Measurements from ENCODE around the gene TOP3A.

TOP3A gene

DNA sequence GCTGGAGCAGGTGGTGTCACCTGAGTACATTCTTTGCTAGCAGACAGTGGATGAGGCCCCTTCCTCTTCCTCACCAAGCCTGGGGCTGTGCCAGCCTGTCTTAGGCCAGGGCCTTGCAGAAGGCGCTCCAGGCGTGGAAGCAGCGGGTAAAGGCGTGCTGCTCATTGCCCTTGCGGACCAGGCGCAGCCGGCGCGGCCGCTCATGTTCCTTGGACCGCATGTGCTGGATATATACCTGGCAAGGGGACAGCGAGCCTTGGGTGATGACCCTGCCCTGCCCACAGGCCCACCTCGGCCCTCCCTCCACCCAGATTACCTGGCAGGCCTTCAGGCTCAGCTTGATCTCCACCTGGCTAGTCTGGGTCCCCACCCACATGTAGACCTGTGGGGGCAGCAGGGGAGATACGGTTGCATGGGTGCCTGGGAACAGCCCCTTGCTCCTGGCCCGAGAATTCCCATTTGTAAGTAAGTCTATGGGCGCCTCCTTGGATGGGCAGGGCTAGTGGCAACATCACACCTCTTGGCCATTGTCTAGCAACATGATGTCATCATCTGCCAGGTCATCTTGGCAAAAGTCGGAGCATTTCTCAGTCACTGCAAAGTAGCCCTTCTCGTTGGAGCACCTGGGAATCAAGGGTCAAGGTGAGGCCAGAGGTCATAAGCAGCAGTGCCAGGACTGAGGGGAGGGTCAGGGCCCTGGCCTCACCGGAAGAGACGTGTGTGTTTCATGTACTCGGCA is 69.6 kb downstream of the TOP3A start:
- H3K4me1 ChIP-seq (ENCODE audit: insufficient read depth, low read length, severe bottlenecking): no peaks in the 10 kb centered on the region
- no peaks in the 10 kb centered on the region for H3K9me2 ChIP-seq (ENCODE audit: low read depth, low read length)
- H3K36me3 ChIP-seq (ENCODE audit: insufficient read depth, low read length): peaks cover 42% of the 10 kb centered on the region
- H3K27ac ChIP-seq (ENCODE audit: low read depth, low read length, poor library complexity, severe bottlenecking): no peak overlapping the region
- H3K9me3 ChIP-seq (ENCODE audit: low read length): no peaks in the 10 kb centered on the region
- no peaks in the 10 kb centered on the region for H3K27me3 ChIP-seq (ENCODE audit: insufficient read depth, low read length)
- TF ChIP-seq CTCF (IDR thresholded peaks at IDR 0.05; ENCODE audit: low read length) (no peak), EZH2 (IDR thresholded peaks at IDR 0.05; ENCODE audit: borderline replicate concordance, low read length) (no peak)
- no peak overlapping the region for H3K9ac ChIP-seq (ENCODE audit: low read length)
- H3F3A ChIP-seq (ENCODE audit: insufficient read depth, low read length): no peaks in the 10 kb centered on the region
- H2AFZ ChIP-seq (ENCODE audit: low read length): no peak overlapping the region
- H4K20me1 ChIP-seq (ENCODE audit: insufficient read depth, low read length): no peaks in the 10 kb centered on the region
- no peak overlapping the region for H3K4me2 ChIP-seq (ENCODE audit: low read length)
- no peaks in the 10 kb centered on the region for H3K79me2 ChIP-seq (ENCODE audit: insufficient read depth, low read length)
- H3K4me3 ChIP-seq (ENCODE audit: low read depth, low read length, poor library complexity, severe bottlenecking): no peak overlapping the region

- no peaks in the 10 kb centered on the region for H3K27me3 ChIP-seq (ENCODE audit: insufficient read depth, low read length)
- H4K20me1 ChIP-seq (ENCODE audit: insufficient read depth, low read length): no peaks in the 10 kb centered on the region
- no peak overlapping the region for H3K27ac ChIP-seq (ENCODE audit: low read depth, low read length, poor library complexity, severe bottlenecking)
- no peak overlapping the region for H2AFZ ChIP-seq (ENCODE audit: low read length)
- H3K79me2 ChIP-seq (ENCODE audit: insufficient read depth, low read length): no peaks in the 10 kb centered on the region
- H3K9me3 ChIP-seq (ENCODE audit: low read length): no peaks in the 10 kb centered on the region
- no peaks in the 10 kb centered on the region for H3K4me1 ChIP-seq (ENCODE audit: insufficient read depth, low read length, severe bottlenecking)
- TF ChIP-seq CTCF (IDR thresholded peaks at IDR 0.05; ENCODE audit: low read length): no peak
- no peaks in the 10 kb centered on the region for H3F3A ChIP-seq (ENCODE audit: insufficient read depth, low read length)
- H3K4me2 ChIP-seq (ENCODE audit: low read length): no peak overlapping the region
- H3K4me3 ChIP-seq (ENCODE audit: low read depth, low read length, poor library complexity, severe bottlenecking): no peak overlapping the region
- peaks cover 16% of the 10 kb centered on the region for H3K36me3 ChIP-seq (ENCODE audit: insufficient read depth, low read length)
- no peaks in the 10 kb centered on the region for H3K9me2 ChIP-seq (ENCODE audit: low read depth, low read length)
- no peak overlapping the region for H3K9ac ChIP-seq (ENCODE audit: low read length)
These were observed 73.4 kb downstream of the TOP3A start for GRCh38 chr17:18241229-18241871.

GRCh38 chr17:18240449-18240848 is 74.3 kb downstream of the TOP3A start:
- Histone ChIP-seq H3K9me2 (ENCODE audit: low read depth, low read length) (no peaks in the 10 kb centered on the region), H3K36me3 (ENCODE audit: insufficient read depth, low read length) (peaks cover 7% of the 10 kb centered on the region), H3F3A (ENCODE audit: insufficient read depth, low read length) (no peaks in the 10 kb centered on the region), H3K9ac (ENCODE audit: low read length) (no peak overlapping the region), H3K9me3 (ENCODE audit: low read length) (no peaks in the 10 kb centered on the region), H2AFZ (ENCODE audit: low read length) (no peak overlapping the region), H3K79me2 (ENCODE audit: insufficient read depth, low read length) (no peaks in the 10 kb centered on the region), H4K20me1 (ENCODE audit: insufficient read depth, low read length) (no peaks in the 10 kb centered on the region), H3K27ac (ENCODE audit: low read depth, low read length, poor library complexity, severe bottlenecking) (no peak overlapping the region), H3K4me1 (ENCODE audit: insufficient read depth, low read length, severe bottlenecking) (no peaks in the 10 kb centered on the region), H3K27me3 (ENCODE audit: insufficient read depth, low read length) (no peaks in the 10 kb centered on the region), H3K4me3 (ENCODE audit: low read depth, low read length, poor library complexity, severe bottlenecking) (no peak overlapping the region), H3K4me2 (ENCODE audit: low read length) (no peak overlapping the region)
- TF ChIP-seq CTCF (IDR thresholded peaks at IDR 0.05; ENCODE audit: low read length) (no peak), EZH2 (IDR thresholded peaks at IDR 0.05; ENCODE audit: borderline replicate concordance, low read length) (no peak)
